IMR-90 (cell line): ENCODE data around the gene TRIM21.

ENCODE experiments used
- BHLHE40 ChIP-seq: fragments of 150-350 bp; IDR thresholded peaks from 2 replicates; pipeline ENCODE4 v1.6.1; 2016; ENCODE audit warnings: mild to moderate bottlenecking, low read depth, low read length
- CEBPB ChIP-seq: IDR thresholded peaks from 2 replicates; pipeline ENCODE4 v1.6.1; 2012; ENCODE audit warnings: low read depth, low read length, improper control_type of control experiment
- MAFK ChIP-seq: IDR thresholded peaks from 2 replicates; pipeline ENCODE4 v1.6.1; 2012; ENCODE audit warnings: low read depth, low read length, improper control_type of control experiment
- MAZ ChIP-seq: IDR thresholded peaks from 2 replicates; pipeline ENCODE4 v1.6.1; 2012; ENCODE audit warnings: low read depth, mild to moderate bottlenecking, low read length, improper control_type of control experiment, moderate library complexity, borderline replicate concordance
- MXI1 ChIP-seq: IDR thresholded peaks from 2 replicates; pipeline ENCODE4 v1.6.1; 2012; ENCODE audit warnings: low read depth, mild to moderate bottlenecking, low read length, moderate library complexity, borderline replicate concordance
- NFE2L2 ChIP-seq: fragments of 150-350 bp; IDR thresholded peaks from 2 replicates; pipeline ENCODE4 v1.6.1; 2016; ENCODE audit warnings: low read depth, mild to moderate bottlenecking, low read length
- POLR2A ChIP-seq: IDR thresholded peaks from 2 replicates; pipeline ENCODE4 v1.6.1; 2012; ENCODE audit warnings: mild to moderate bottlenecking, low read depth, low read length
- RAD21 ChIP-seq: IDR thresholded peaks from 2 replicates; pipeline ENCODE4 v1.6.1; 2012; ENCODE audit warnings: low read length, improper control_type of control experiment
- RFX5 ChIP-seq: IDR thresholded peaks from 2 replicates; pipeline ENCODE4 v1.8.0; 2012; ENCODE audit warnings: low read depth, mild to moderate bottlenecking, low read length, moderate library complexity
- SMC3 ChIP-seq: fragments of 150-350 bp; IDR thresholded peaks from 2 replicates; pipeline ENCODE4 v1.6.1; 2016; ENCODE audit warnings: low read depth, mild to moderate bottlenecking, antibody characterized with exemption, low read length, moderate library complexity
- TF ChIP-seq, protein P1 (sequence below): conservative IDR thresholded peaks from 2 replicates; pipeline ENCODE4 v1.5.1; 2012; ENCODE audit warnings: mild to moderate bottlenecking, low read depth, low read length, improper control_type of control experiment
- TF ChIP-seq, protein P2 (sequence below): fragments of 150-350 bp; IDR thresholded peaks from 2 replicates; pipeline ENCODE4 v1.6.1; 2017; ENCODE audit warnings: mild to moderate bottlenecking, antibody characterized with exemption, low read length, low read depth

GRCh38 chr11:4418403-4418802, 24.9 kb upstream of the TRIM21 start:
- TF ChIP-seq, protein P1, sequence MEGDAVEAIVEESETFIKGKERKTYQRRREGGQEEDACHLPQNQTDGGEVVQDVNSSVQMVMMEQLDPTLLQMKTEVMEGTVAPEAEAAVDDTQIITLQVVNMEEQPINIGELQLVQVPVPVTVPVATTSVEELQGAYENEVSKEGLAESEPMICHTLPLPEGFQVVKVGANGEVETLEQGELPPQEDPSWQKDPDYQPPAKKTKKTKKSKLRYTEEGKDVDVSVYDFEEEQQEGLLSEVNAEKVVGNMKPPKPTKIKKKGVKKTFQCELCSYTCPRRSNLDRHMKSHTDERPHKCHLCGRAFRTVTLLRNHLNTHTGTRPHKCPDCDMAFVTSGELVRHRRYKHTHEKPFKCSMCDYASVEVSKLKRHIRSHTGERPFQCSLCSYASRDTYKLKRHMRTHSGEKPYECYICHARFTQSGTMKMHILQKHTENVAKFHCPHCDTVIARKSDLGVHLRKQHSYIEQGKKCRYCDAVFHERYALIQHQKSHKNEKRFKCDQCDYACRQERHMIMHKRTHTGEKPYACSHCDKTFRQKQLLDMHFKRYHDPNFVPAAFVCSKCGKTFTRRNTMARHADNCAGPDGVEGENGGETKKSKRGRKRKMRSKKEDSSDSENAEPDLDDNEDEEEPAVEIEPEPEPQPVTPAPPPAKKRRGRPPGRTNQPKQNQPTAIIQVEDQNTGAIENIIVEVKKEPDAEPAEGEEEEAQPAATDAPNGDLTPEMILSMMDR: no peak
- TF ChIP-seq MXI1: no peak
- TF ChIP-seq MAFK: no peak
- TF ChIP-seq RAD21: no peak
- TF ChIP-seq RFX5: no peak
- no peak for TF ChIP-seq NFE2L2
- TF ChIP-seq POLR2A: no peak
- TF ChIP-seq BHLHE40: no peak
- no peak for TF ChIP-seq CEBPB
- TF ChIP-seq MAZ: no peak
- no peak for TF ChIP-seq SMC3
- TF ChIP-seq, protein P2, sequence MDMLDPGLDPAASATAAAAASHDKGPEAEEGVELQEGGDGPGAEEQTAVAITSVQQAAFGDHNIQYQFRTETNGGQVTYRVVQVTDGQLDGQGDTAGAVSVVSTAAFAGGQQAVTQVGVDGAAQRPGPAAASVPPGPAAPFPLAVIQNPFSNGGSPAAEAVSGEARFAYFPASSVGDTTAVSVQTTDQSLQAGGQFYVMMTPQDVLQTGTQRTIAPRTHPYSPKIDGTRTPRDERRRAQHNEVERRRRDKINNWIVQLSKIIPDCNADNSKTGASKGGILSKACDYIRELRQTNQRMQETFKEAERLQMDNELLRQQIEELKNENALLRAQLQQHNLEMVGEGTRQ: no peak
